ENCODE results near the gene ADAMTSL2.

Gene ADAMTSL2

DNA sequence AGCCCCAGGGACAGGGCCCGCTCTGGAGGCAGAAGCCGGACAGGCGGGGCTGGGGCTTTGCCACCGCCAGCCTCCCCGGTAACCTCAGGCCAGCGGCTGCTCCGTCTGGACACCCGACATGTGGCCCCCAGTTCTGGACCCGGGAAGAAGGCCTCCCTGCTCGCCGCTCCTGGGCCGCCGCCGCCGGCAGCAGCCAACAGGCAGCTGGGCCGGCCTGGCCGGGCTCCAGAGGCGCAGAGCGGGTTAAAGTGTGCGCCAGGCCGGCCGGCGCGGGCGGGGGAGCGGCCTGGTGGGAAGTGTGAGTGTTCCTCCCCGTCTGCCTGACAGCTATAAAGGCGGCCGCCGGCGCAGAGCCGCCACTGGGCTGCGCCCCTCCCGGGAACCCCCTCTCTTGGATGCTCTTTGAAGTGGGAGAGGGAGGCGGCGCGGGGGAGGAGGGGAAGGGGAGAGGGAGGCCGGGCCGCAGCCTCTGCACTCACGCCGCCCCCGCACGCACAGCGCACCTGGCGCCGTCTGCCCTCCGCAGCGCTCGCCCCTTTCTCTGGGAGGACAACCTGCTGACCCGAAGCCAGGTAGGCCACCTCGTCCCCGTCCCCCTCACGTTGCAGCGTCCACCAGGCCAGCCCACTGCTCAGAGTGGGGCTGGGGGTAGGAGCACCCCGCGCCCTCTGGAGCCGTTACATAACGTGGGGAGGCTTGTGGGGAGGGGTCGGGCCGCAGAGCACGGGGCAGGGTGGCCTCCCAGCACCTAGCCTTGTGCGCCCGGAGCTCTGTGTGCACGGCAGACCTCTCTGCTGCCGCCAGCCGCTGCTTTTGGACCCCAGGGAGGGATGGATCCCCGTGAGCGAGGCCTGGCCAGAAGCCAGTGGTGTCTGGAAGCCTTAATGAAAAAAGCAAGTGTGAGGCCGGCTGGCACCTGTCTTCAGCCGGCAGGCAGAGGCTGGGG, at the start of gene ADAMTSL2:
ADAMTSL2 (plus strand) TSS at position 359 of the 946 bp plus-strand sequence. CDS start 2,009 bp downstream, outside the sequence.
- ATAC-seq: peak; percentile 36 to 49

DNA sequence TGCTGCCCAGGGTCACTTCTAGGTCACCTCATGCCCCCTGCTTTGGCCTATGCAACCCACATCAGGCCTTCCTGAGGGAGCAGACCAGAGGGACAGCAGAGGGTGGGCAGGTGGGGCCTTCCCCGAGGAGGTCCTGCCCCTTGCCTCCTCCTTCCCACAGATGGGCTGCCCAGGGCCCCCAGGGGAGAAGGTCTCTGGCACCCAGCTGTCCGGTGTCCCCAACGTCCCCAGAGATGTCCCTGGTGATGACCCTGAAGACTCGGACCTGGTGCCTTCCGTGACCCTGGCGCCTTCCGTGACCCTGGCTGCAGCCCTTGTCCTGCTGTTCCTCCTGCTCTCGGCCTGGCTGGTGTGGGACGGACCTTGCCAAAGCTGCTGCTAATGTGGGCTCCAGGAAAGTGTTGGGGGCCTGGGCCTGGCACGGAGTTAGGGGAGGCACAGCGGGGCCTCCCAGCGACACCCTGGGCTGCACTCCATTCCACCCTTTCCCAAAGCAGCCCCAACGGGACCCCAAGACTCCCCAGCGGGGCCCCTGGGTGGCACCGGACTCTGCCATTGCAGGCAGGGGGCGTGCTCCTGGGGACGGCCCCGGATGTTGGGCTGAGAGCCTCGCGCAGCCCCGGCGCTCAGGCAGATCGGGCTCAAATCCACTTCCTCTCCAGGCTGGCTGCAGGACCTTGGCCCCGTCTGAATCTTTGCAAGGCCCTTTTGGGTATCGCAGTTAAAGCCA, 48.8 kb upstream of the ADAMTSL2 start:
- peak; percentile 25 to 38 for ATAC-seq

DNA sequence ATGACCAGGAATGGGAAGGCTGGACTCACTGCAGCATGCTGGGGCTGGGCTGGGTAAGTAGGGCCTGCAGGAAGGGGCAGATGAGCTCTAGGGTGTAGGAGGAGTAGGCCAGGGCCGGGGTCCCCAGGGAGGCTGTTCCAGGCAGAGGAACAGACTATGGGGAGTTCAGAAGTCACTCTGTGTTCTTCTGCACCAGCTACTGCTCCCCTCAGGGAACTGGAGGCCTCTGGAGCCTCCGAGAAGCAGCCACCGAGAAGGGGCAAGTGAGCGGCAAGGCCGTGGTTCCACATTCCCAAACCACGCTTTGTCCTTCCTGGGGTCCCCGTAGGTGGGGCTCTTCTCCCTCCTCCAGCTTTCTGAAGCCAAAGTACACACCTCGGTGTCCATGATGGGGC, 47.2 kb upstream of the ADAMTSL2 start:
- no peak for ATAC-seq

DNA sequence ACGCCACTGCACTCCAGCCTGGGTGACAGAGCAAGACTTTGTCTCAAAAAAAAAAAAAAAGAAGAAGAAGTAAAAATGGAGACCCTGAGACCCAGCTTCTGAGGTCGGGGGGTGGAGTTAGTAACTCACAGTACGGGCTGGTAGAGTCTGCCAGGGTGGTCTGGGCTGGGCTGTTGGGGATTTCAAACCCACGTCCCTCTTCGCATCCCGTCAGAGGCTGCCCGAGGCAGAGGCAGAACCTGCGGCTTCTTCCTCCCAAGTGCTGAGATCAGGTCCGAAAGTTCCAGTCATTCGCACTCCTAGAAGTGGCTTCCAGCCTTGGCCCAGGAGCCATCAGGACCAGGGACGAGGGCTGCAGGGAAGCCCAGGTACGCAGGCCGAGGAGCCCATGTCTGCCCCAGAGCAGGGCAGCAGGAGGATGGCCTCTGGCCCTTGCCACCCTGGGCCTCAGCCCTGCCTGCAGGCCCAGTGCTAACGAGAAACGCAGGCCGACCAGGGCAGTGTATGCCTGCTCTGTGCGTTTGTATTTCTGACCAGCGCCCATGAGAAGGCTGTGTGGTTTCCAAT, 45.7 kb upstream of the ADAMTSL2 start:
- ATAC-seq: no peak

DNA sequence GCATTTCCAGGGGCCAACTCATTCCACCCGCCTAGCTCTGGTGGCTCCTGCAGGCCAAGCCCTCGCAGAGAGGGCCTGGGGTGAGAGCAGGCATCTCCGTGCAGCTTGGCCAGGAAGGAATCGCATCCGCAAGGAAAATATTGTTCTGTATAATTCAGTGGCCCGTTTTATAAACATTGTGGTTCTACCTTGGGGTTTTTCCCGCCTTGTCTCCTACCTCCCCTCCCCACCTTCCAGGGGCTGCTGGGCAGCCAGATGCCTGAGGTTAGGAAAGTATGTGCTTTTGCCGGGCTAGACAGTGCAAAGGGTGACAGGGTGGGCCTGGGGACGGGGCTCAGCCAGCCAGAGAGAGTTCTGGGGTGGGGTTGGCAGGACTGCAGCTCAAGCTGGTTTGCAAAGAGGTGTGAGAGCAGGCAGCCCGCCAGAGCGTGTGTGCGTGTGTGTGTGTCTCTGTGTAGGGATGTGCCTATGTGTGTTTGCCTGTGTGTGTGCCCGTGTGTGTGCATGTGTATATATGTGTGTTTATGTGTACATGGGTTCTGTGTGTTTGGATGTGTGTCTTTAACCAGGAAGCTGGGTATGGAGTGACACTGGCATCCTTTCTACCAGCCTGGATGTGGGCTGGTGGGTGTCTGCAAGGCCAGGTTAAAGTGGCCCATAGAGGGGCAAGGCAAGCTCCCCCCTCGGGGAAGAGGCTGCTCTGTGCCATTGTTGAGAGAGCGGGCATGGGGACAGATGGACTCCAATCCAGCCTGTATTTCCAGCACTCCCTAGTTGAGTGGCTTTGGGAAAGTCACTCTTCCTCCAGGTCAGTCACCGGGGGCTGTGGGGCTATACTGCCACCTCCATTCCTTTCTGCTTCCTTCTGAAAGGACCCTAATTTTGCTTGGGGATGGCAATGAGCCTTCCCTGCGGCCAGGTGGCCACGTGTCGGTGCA, 45.0 kb upstream of the ADAMTSL2 start:
- ATAC-seq: no peak

DNA sequence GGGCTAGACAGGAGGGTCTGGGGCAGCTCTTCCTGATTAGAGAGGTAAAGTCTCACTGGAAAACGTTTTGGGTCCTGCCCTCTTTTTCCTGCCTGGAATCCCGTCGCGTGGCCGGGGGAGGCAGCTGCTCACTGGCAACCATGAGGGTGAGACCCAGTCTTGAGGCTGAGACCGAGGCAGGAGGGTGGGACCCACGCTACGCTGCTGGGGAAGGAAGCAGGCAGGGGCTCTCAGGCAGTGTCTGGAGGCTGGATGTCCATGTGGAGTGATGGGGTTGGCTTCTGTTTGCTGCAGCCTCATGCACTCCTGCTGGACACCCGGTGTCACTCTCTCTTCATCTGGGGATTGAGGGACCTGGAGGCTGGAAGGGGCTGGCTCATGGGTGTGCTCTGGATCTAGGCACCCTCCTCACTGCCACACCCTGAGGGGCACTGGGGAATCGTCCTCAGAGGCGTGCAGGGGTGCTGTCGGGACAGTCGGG, 44.3 kb upstream of the ADAMTSL2 start:
- no peak for ATAC-seq

DNA sequence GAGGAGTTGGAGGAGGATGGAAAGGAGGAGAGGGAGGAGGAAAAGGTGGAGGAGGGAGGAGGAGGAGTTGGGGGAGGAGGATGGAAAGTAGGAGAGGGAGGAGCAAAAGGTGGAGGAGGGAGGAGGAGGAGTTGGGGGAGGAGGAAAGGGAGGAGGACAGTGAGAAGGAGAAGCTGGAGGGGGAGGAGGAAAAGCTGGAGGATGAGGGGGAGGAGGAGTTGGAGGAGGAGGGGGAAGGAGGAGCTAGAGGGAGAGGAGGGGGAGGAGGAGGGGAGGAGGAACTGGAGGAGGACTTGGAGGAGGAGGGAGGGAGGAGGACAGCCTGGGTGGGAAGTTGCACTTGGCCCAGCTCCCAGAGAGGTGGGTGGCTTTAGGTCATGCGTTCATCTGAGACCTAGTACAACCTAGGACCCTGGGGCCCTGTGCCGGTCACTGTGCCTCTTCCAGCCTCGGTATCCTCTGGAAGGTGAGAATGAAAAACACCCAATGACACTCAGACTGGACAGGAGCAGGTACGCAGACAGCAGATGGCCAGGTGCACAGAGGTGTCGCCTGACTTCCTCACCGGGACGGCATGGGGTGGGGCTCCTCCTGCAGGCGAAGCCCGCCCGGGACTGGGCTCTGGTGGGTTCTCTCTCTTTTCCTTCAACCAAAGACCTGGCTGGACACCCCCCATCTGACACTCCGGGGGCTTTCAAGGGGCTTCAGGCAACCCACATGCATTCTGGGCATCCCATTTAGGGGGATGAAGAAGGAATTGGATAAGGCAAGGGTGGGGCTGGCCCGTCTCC, 43.4 kb upstream of the ADAMTSL2 start:
- ATAC-seq: no peak

DNA sequence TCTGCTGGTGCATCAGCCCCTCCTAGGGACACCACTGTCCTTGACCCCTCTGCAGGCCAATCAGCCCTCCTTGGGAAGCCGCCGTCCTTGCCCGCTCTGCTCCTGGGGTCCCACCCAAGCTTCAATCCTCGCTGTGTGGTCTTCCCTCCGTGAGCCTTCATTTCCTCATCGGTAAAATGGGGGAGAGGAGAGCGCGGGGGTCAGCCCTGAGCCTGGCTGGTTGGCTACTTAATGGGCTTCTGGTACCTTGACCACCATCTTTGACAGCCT, 42.9 kb upstream of the ADAMTSL2 start:
- ATAC-seq: no peak

DNA sequence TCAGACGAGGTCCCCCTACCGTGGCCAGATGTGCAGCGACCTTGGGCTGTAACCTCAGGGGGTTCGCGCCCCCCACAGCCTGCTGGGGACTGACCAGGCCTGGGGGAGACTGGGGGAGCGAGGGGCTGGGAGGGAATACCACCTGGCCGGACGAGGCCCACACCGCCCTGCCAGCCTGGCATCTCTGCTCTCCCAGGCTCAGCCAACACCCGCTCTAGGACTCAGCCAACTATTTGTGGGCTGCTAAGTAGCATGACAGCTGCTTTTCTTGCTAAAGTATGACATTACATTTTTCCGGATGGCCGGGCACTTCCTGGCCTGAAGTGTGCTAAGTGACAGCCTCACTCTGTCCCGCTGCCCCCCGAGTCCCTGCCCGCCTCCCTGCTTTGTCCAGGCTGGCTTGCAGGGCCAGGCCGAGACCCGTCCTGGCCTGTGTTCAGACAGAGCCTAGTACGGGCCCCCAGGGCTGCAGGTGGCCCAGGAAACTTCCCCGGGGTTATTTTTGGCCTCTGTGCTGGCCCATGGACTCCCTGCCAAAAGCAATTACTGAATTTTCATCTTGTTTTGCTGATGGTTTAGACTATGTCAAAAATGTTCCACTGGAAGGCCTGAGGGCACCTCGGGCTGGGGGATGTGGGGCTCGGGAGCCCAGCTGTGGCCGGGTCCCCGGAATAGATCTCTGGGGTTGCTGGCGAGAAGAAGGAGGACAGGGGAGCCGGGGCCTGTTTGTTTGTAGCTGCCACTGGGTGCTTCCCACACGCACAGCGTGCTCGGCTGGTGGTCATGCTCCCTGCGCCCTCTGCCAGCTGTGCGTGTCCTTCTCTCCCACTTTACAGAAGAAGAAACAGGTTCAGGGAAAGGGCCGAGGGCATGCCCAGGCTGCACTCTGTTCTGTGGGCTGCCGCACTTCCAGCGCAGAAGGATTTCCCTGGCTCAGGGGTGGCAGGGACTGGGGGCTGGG, 42.2 kb upstream of the ADAMTSL2 start:
- ATAC-seq: no peak

DNA sequence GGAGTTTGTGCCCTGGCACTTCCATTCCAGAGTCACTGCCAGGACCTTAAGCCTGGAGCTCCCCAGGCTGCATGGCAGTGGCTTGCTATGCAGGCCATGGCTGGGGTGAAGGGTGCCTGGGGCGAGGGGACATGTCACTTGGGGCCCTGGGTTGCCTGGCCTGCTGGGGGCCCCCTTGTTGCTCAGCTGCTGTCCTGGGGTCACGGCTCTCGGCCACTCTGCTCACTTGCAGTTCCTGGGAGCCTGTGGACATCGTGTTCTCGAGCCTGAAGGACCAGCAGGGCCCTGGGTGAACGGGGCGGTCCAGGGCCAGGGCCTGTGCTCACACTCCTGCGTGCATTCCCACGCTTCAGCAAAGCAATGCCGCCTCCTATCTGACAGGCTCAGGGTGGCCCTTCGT, 41.1 kb upstream of the ADAMTSL2 start:
- ATAC-seq: no peak

DNA sequence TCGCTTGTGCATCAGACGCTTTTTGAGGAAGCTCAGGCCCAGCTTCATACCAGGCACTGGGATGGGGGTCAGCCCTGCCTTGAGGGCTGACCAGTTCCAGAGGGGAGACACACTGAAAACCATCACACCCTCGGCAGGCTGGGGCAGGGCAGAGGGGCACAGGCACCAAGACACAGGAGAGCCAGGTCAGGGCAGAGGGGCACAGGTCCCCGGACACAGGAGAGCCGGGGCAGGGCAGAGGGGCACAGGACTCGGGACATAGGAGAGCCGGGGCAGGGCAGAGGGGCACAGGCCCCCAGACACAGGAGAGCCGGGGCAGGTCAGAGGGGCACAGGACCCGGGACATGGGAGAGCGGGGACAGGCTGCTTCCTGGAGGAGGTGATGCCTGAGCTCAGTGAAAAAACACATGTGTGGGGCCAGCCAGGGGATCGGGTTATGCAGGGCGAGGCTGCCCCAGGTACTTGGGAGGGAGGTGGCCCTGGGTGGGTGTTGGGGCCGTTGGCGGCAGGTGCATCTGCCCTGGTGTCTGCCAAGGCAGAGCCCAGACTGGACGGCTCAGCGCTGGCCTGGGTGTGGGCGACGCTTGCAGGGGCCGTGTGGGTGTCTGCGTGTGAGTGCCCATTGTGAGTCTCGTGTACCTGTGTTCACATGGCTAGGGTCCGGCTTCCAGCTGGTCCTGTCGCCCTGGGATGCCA, 40.5 kb upstream of the ADAMTSL2 start:
- no peak for ATAC-seq

DNA sequence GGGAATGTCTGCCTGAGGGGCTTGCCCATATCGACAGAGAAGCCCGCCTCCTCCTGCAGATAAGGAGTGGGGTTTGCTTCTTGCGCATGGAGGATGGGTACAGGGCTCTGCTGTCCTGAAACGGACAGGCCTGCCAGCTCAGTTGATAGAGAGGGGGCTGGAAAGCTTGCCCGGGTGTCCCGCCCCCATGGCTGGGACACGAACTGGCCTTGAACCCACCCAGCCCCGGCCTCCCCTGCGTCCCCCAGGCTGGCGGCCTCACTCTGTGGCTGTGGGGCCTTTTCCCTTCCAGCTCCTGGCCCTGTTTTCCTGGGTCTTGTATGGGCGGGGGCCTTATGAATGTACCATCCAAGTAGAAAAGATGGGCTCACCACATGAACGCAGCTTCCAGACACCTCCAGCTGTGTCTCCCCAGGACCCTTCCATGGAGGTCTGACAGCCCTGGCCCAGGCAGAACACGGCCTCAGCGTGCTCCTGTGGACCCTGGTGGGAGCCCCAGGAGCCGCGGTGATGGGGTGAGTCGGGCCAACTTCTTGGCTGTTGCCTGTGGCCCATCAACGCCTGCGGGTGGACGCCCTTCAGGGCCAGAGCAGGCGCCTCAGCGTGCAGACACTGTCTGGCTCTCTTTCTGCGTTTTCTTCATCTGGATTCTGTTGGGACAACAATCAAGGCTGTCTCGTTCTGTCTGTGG, 39.7 kb upstream of the ADAMTSL2 start:
- no peak for ATAC-seq

DNA sequence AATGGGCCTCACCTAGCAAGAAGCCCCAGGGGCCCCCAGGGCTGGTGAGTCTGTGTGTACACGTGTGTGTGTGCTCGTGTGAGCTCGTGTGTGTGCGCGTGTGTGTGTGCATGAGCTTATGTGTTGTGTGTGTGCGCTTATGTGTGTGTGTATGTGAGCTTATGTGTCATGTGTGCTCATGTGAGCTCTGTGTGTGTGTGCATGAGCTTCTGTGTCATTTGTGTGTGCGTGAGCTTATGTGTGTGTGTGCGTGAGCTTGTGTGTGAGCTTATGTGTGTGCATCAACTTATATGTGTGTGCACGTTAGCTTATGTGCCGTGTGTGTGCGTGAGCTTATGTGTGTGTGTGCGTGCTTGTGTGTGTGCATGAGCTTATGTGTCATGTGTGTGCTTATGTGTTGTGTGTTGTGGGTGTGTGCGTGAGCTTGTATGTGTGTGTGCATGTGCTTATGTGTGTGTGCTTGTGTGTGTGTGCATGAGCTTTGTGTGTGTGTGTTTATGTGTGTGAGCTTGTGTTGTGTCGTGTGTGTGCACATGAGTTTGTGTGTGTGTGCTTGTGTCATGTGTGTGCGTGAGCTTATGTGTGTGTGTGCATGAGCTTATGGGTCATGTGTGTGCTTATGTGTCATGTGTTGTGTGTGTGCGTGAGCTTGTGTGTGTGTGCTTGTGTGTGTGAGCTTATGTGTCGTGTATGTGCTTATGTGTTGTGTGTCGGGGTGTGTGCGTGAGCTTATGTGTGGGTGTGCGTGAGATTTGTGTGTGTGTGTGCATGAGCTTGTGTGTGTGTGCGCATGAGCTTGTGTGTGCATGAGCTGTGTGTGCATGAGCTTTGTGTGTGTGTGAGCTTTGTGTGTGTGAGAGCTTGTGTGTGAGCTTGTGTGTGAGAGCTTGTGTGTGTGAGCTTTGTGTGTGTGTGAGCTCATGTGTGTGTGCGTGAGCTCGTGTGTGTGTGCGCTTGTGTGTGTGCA, 38.9 kb upstream of the ADAMTSL2 start:
- no peak for ATAC-seq

DNA sequence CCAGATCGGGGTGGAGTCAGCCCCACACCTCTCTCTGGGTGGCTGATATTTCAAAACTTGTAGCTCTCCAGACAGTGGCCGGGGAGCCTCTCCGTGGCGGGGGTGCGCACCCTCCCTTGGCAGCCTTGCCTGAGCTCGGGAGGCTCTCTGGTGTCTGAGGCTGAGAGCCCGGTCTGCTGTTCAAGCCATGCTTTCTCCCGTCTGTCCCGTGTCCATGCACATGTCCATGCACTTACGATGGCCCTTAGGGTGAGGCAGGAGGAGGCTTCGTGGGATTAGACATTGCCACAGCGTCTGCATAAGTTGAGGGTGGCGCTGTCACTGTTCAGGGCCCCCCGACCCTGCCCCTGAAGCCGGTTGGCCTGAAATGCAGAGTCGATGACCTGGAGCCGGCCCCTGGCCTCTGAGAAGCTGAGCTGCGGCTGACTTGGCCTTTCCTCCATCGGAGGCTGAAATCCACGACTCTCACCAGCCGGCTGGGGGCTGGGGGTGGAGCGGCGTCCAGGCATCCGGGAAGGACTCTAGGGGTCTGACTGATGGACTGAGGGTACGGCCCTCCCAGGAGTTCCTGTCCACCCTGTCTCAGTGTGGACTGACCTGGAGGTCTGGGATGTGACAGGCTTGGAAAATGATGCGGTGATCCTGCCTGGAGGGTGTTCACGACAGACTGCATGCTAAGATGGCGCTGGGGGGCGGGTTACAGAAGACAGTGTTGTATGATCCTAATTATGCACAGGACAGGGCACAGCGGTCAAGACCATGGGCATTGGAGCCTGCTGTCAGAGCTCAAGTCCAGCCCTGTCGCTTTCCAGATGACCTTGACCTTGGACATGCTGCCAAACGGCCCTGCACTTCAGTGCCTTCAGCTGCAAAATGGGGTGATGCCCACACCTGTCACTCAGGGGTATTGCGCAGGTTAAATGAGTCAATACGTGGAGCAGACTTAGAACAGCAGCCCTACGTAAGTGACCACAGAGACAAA, 37.4 kb upstream of the ADAMTSL2 start:
- no peak for ATAC-seq

DNA sequence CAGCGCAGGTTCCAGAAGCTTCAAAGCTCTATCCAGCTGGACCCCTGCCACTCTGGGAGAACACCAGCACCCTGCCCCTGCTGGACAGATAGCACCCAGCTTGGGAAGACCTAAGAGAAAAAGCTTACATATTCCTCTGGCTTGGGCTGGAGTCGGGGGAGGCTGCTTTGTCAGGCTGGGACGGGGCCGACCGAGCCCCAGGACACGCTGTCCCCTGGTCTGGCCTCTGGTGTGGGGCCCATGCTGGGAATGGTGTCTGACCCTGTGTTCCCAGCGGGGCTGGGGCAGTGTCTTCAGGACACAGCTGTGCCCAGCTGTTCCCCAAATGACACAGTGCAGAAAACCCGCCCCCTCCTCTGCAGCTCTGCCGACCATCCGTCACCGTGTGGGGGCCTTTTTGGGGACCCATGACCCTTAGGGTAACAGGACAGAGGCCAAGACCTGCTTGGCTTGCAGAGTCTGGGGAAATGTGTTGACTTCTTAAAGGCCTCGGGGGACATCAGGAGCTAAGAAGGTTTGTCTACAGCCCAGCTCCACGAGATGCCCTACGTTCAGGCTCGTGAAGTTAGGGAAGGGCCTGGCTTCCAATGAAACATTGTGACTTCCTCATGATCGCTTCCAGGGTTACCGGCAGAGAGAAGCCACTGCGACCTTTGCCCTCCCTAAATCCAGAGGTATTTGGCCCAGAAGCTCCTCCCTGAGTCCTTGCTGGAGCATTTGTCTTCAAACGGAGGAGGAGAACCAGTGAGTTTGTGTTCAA, 35.2 kb upstream of the ADAMTSL2 start:
- no peak for ATAC-seq

DNA sequence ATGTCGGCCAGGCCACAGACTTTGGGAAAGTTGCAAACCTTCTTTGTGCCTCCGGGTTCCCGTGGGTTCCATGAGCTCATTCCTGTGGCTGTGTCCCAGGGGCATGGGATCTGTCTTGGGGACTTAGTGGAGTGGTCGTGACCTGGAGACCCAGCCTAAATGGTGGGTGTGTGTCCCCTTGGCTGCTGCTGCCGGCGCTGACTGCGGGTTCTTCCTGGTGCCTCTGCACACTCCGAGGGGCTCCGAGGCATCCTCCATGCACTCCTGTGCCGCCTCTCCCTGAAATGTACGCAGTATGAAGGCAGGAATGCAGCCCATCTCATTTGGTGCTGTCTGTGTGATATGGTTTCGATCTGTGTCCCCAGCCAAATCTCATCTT, 34.6 kb upstream of the ADAMTSL2 start:
- no peak for ATAC-seq
